ENCODE results near the gene MME. TPM values are rescaled to one million over a fixed set of nuclear protein-coding genes. Genes with fewer than 3 reads are reported as not detected.

MME gene
- total RNA-seq, 1 experiment from 2014 or later, result 77.8 TPM

Other genes with a start within 250 kb of the MME start
- not detected in 2 replicates for gene STRIT1, start 213.4 kb downstream of the MME start, total RNA-seq (2014; rRNA removed; shearing (Covaris generic))